Activated CD8-positive, alpha-beta memory T cell treated with anti-CD3 and anti-CD28 coated beads for 48 hours (primary cell): Measurements from ENCODE around the gene CRB1.
"Not testable (repeated sequence)": the region's sequence is repeated elsewhere in the genome, so short reads cannot be mapped to it uniquely, and the experiment has no call there.

Source experiments
- DNase-seq, 3 experiments: peaks; one replicate each; pipeline ENCODE4 v3.0.0-alpha.2; 2020; ENCODE audit warnings: low read depth in 2 of 3, low spot score in 2 of 3

Gene CRB1

GRCh38 chr1:197451381-197451780, 183.3 kb downstream of the CRB1 start:
- no peak for DNase-seq

- DNase-seq, result no peak
These were observed 185.5 kb downstream of the CRB1 start for GRCh38 chr1:197453376-197454058.

GRCh38 chr1:197462539-197462938, 194.5 kb downstream of the CRB1 start:
- no peak for DNase-seq

GRCh38 chr1:197463142-197463541, 195.1 kb downstream of the CRB1 start:
- no peak for DNase-seq

- DNase-seq, result no peak
These were observed 196.0 kb downstream of the CRB1 start for GRCh38 chr1:197464044-197464443.

- DNase-seq, result no peak
These were observed 197.7 kb downstream of the CRB1 start for GRCh38 chr1:197465528-197466327.

- no peak for DNase-seq
These were observed 198.8 kb downstream of the CRB1 start for GRCh38 chr1:197466813-197467212.

GRCh38 chr1:197467881-197468280, 199.8 kb downstream of the CRB1 start:
- no peak for DNase-seq

GRCh38 chr1:197468543-197469175, 200.6 kb downstream of the CRB1 start:
- DNase-seq, result no peak

GRCh38 chr1:197469620-197470210, 201.7 kb downstream of the CRB1 start:
- DNase-seq, result no peak

- no peak for DNase-seq
These were observed 202.3 kb downstream of the CRB1 start for GRCh38 chr1:197470330-197470729.

- DNase-seq, result no peak
These were observed 203.4 kb downstream of the CRB1 start for GRCh38 chr1:197471248-197471985.

- DNase-seq, result no peak
These were observed 204.1 kb downstream of the CRB1 start for GRCh38 chr1:197472141-197472540.

- DNase-seq, result no peak
These were observed 212.4 kb downstream of the CRB1 start for GRCh38 chr1:197480446-197480845.

- DNase-seq, result no peak
These were observed 213.0 kb downstream of the CRB1 start for GRCh38 chr1:197481101-197481500.

- DNase-seq, result no peak
These were observed 217.7 kb downstream of the CRB1 start for GRCh38 chr1:197485790-197486189.

- DNase-seq, result no peak
These were observed 218.9 kb downstream of the CRB1 start for GRCh38 chr1:197486946-197487345.

- DNase-seq, result not testable (repeated sequence)
These were observed 223.5 kb downstream of the CRB1 start for GRCh38 chr1:197491505-197491904.

- DNase-seq, result no peak
These were observed 228.7 kb downstream of the CRB1 start for GRCh38 chr1:197496722-197497121.

- no peak for DNase-seq
These were observed 242.8 kb downstream of the CRB1 start for GRCh38 chr1:197510691-197511378.
